ENCODE measurements around the gene GYPA. TPM values are rescaled to one million over a fixed set of nuclear protein-coding genes. Genes with fewer than 3 reads are reported as not detected.

GYPA gene
- total and polyA plus RNA-seq, 2 of the 4 experiments (the other 2 are of a cell fraction) = not detected

GRCh38 chr4:144183165-144183564 is 42.6 kb upstream of the GYPA start:
- H3K27ac ChIP-seq (ENCODE audit: insufficient read depth, low read length) = no peak overlapping the region
- no peak overlapping the region for H2AFZ ChIP-seq (replicated peaks; ENCODE audit: low read length, poor library complexity)
- no peak overlapping the region for H3K56ac ChIP-seq (ENCODE audit: extremely low read depth, insufficient read depth, low read length)
- H4K5ac ChIP-seq (ENCODE audit: low read depth, low read length) = no peak overlapping the region
- H3K23ac ChIP-seq (ENCODE audit: low read depth, low read length) = no peak overlapping the region
- H4K20me1 ChIP-seq (ENCODE audit: insufficient read depth, low read length) = no peaks in the 10 kb centered on the region
- H2BK120ac ChIP-seq (ENCODE audit: low read depth, low read length) = no peak overlapping the region
- no CpG with 5 or more reads among the region's 2 CpGs for WGBS, 2 experiments (ENCODE audit: extremely low coverage in 2 of 2, insufficient read length in 1 of 2)
- H3K4me3 ChIP-seq (ENCODE audit: insufficient read depth, low read depth, low read length) = no peak overlapping the region
- no peaks in the 10 kb centered on the region for H3K36me3 ChIP-seq (ENCODE audit: control insufficient read depth, insufficient read depth, low read length)
- no TSS peak for BruUV-seq (replicated peaks)
- in situ Hi-C loops (cut with MboI; ENCODE audit: low sequenced_read_pairs) (loop anchor here (25.0 kb wide), 2 partner anchors 579 to 1404 kb away; no protein-coding TSS in a partner anchor), intact Hi-C loops (cut with micrococcal nuclease) (no loop called here), dilution Hi-C loops (cut with HindIII; ENCODE audit: low sequenced_read_pairs, unreplicated experiment) (no loop called here)
- H4K91ac ChIP-seq (ENCODE audit: insufficient read depth, low read depth, low read length) = no peak overlapping the region
- no peak overlapping the region for H2AK5ac ChIP-seq (ENCODE audit: low read depth, low read length)
- H2BK5ac ChIP-seq (ENCODE audit: low read depth, low read length, poor library complexity, severe bottlenecking) = no peak overlapping the region
- no peak for DNase-seq
- no peaks in the 10 kb centered on the region for H3K4me1 ChIP-seq (ENCODE audit: control insufficient read depth, insufficient read depth, low read length)
- H3K9me3 ChIP-seq (ENCODE audit: control insufficient read depth, insufficient read depth, low read length) = no peaks in the 10 kb centered on the region
- no peak overlapping the region for H3K14ac ChIP-seq (replicated peaks; ENCODE audit: low read depth, low read length)
- no peaks in the 10 kb centered on the region for H3K9me1 ChIP-seq (ENCODE audit: insufficient read depth, low read length)
- no peak overlapping the region for H3K18ac ChIP-seq (ENCODE audit: low read depth, low read length)
- POLR2A ChIA-PET (ENCODE audit: unreplicated experiment) = no interaction called here
- H2BK15ac ChIP-seq (ENCODE audit: low read depth, low read length) = no peak overlapping the region
- H3K27me3 ChIP-seq (ENCODE audit: control insufficient read depth, insufficient read depth, low read length) = no peaks in the 10 kb centered on the region
- no peak overlapping the region for H3K4me2 ChIP-seq (ENCODE audit: low read depth, low read length)
- H2AK9ac ChIP-seq (replicated peaks; ENCODE audit: low read depth, low read length, poor library complexity) = no peak overlapping the region
- no peak overlapping the region for H3K9ac ChIP-seq (ENCODE audit: low read depth, low read length)
- H4K8ac ChIP-seq (ENCODE audit: low read depth in 2 of 2, low read length in 2 of 2) = no peak overlapping the region
- CTCF ChIA-PET = interaction anchor here (0.6 kb wide), 1 partner anchor 487 kb away, joined by 4 read pairs; no protein-coding TSS in a partner anchor
- ATAC-seq (ENCODE audit: low read depth) = no peak
- TF ChIP-seq ELK1 (IDR thresholded peaks at IDR 0.05; ENCODE audit: borderline replicate concordance, low read depth, low read length) = no peak
- TF ChIP-seq RCOR1 (IDR thresholded peaks at IDR 0.05; ENCODE audit: insufficient replicate concordance, low read length) = no peak
- no peak for TF ChIP-seq RAD21 (IDR thresholded peaks at IDR 0.05; ENCODE audit: low read length)
- no peak for TF ChIP-seq CTCF (conservative IDR thresholded peaks at IDR 0.05; ENCODE audit: low read depth, low read length)
- no peak for TF ChIP-seq CHD1 (IDR thresholded peaks at IDR 0.05; ENCODE audit: low read depth, low read length)
- TF ChIP-seq FOS (IDR thresholded peaks at IDR 0.05; ENCODE audit: low read depth, low read length) = no peak
- no peak for TF ChIP-seq RFX5 (IDR thresholded peaks at IDR 0.05; ENCODE audit: low read depth, low read length)
- no peak for TF ChIP-seq SMC3 (IDR thresholded peaks at IDR 0.05; ENCODE audit: low read depth, low read length)
- TF ChIP-seq NFE2L2 (IDR thresholded peaks at IDR 0.05; ENCODE audit: low read depth, low read length) = no peak
- H2BK20ac ChIP-seq (ENCODE audit: low read depth, low read length) = no peak overlapping the region
- H3K4ac ChIP-seq (ENCODE audit: low read depth, low read length) = no peak overlapping the region
- no peaks in the 10 kb centered on the region for H3K79me1 ChIP-seq (ENCODE audit: low read depth in 1 of 2, low read length in 2 of 2)

All from IMR-90 (cell line).